ENCODE results near the gene NEFH. TPM values are rescaled to one million over a fixed set of nuclear protein-coding genes. Genes with fewer than 3 reads are reported as not detected.

Gene NEFH
- total RNA-seq, 1 experiment from 2014 or later, result 5.7 TPM

DNA sequence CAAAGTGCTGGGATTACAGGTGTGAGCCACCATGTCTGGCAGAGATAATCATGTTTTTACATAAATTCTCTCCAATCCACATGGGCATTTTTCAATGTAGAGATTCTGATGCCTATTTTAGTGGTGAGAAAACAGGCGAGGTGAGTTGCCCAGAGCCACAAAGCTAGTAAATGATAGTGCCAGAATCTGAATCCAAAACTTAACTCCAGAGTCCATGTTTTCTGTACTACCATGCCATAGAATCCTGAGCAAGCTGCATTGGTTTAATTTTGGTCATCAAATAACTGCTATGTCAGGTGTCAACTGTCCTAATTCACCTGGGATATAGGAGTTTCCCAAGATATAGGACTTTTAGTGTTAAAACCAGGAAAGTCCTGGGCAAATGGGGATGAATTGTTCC, 13.6 kb downstream of the NEFH start:
- Histone ChIP-seq H2AFZ (ENCODE audit: low read length) (no peak overlapping the region), H3K4me2 (ENCODE audit: insufficient read depth, insufficient read length, low read length) (no peak overlapping the region), H3K14ac (ENCODE audit: insufficient read depth, low read length) (no peak overlapping the region), H4K91ac (ENCODE audit: insufficient read length, low read depth, low read length) (no peak overlapping the region), H4K8ac (replicated peaks; ENCODE audit: insufficient read length, low read depth, low read length) (no peak overlapping the region), H2AK5ac (ENCODE audit: insufficient read length, low read length) (no peak overlapping the region), H2BK15ac (ENCODE audit: low read depth, low read length) (no peak overlapping the region), H3K56ac (ENCODE audit: insufficient read length, low read depth, low read length) (no peak overlapping the region), H2BK12ac (ENCODE audit: insufficient read length, low read depth, low read length) (no peak overlapping the region), H3K27me3 (ENCODE audit: insufficient read depth, low read length) (no peaks in the 10 kb centered on the region), H3K23me2 (ENCODE audit: insufficient read length, low read depth, low read length, poor library complexity, severe bottlenecking) (no peaks in the 10 kb centered on the region), H3T11ph (ENCODE audit: low read length) (no peak overlapping the region), H3K4ac (ENCODE audit: low read depth, low read length) (no peak overlapping the region), H3K27ac (ENCODE audit: insufficient read length, low read depth, low read length) (no peak overlapping the region), H4K20me1 (ENCODE audit: control insufficient read depth, insufficient read depth, insufficient read length) (no peaks in the 10 kb centered on the region), H3K9ac (ENCODE audit: extremely low read depth, insufficient read length, low read length) (no peak overlapping the region), H2BK20ac (ENCODE audit: low read depth, low read length, poor library complexity, severe bottlenecking) (no peak overlapping the region), H3K79me2 (ENCODE audit: insufficient read depth, low read length) (no peaks in the 10 kb centered on the region), H3K9me3 (ENCODE audit: control insufficient read depth, low read depth, low read length) (no peaks in the 10 kb centered on the region), H2BK5ac (ENCODE audit: insufficient read length, low read length) (no peak overlapping the region), H2BK120ac (ENCODE audit: low read depth, low read length, poor library complexity, severe bottlenecking) (no peak overlapping the region), H3K18ac (ENCODE audit: insufficient read length, low read depth, low read length) (no peak overlapping the region), H3K79me1 (ENCODE audit: insufficient read depth, low read depth, low read length, poor library complexity, severe bottlenecking) (no peaks in the 10 kb centered on the region), H3K4me1 (ENCODE audit: insufficient read depth, low read length) (no peaks in the 10 kb centered on the region), H4K5ac (ENCODE audit: insufficient read length, low read depth, low read length) (no peak overlapping the region), H3K23ac (ENCODE audit: insufficient read length, low read depth, low read length) (no peak overlapping the region)
- no peak overlapping the region for H3K27ac Mint-ChIP-seq
- peaks cover 7 to 20% (median 15%) of the 10 kb centered on the region in 3 experiments for H3K36me3 Mint-ChIP-seq (ENCODE audit: insufficient read depth in 1 of 3, low read depth in 3 of 3)
- no peak overlapping the region for H3K4me3 Mint-ChIP-seq
- TF ChIP-seq, protein P1, sequence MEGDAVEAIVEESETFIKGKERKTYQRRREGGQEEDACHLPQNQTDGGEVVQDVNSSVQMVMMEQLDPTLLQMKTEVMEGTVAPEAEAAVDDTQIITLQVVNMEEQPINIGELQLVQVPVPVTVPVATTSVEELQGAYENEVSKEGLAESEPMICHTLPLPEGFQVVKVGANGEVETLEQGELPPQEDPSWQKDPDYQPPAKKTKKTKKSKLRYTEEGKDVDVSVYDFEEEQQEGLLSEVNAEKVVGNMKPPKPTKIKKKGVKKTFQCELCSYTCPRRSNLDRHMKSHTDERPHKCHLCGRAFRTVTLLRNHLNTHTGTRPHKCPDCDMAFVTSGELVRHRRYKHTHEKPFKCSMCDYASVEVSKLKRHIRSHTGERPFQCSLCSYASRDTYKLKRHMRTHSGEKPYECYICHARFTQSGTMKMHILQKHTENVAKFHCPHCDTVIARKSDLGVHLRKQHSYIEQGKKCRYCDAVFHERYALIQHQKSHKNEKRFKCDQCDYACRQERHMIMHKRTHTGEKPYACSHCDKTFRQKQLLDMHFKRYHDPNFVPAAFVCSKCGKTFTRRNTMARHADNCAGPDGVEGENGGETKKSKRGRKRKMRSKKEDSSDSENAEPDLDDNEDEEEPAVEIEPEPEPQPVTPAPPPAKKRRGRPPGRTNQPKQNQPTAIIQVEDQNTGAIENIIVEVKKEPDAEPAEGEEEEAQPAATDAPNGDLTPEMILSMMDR (conservative IDR thresholded peaks at IDR 0.05), result no peak
- no CpG with 5 or more reads among the region's 1 CpG for whole genome bisulfite sequencing (ENCODE audit: extremely low coverage, insufficient read length, low lambda C conversion rate)
- DNase-seq, result no peak
- H3K9me3 Mint-ChIP-seq, result peaks cover 8 to 12% of the 10 kb centered on the region in 2 experiments; a peak in 3 of 5 replicates
- no peaks in the 10 kb centered on the region for H3K4me1 Mint-ChIP-seq
- peaks cover 5% of the 10 kb centered on the region for H3K27me3 Mint-ChIP-seq (ENCODE audit: low read depth)
